ENCODE data around the gene SFI1.

DNA sequence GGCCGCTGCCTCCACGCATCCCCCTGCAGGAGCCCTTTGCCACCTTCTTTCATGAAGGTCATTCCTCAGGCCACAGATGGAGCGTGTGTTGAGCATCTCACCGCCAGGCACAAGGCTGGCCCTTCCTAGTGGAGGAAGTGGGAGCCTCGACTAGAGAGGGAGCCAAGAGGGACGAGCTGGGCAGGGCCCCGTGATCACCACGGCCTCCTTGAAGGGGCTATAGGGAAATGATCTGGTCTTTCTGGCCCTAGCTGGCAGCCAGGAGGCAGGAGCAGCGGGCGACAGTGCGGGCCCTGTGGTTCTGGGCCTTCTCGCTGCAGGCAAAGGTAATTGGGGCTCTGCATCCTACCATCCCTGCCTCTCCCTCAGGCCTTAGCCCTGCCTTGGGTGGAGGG is 116.6 kb downstream of the SFI1 start:
- TF ChIP-seq POLR2A (IDR thresholded peaks at IDR 0.05; ENCODE audit: low read length), result no peak
- TF ChIP-seq GATA1 (IDR thresholded peaks at IDR 0.05; ENCODE audit: low read depth, low read length), result no peak
